ENCODE measurements around the gene HDAC5.
A peak's percentile ranks its signal among the peaks of the same experiment; 100 is the strongest.

DNA sequence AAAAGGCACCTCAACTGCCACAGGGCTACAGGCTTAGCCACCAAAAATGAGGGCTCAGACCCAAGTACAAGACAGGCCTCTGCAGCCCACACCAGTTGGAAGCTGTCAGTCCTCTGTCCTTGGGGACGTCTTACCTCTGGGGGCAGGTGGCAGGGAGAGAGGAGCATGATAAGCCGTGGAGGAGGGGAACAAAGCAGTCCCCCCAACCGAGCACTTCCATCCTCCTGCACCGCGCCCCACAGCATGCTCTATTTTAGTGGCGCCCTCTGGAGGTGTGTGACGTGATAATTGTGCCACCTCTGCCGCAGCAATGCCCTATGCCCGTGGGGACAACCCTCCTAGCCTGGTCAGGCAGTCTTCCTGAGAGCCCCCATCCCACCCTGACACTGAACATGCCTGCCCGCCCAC is 39.3 kb downstream of the HDAC5 start:
- TF ChIP-seq, protein P1, sequence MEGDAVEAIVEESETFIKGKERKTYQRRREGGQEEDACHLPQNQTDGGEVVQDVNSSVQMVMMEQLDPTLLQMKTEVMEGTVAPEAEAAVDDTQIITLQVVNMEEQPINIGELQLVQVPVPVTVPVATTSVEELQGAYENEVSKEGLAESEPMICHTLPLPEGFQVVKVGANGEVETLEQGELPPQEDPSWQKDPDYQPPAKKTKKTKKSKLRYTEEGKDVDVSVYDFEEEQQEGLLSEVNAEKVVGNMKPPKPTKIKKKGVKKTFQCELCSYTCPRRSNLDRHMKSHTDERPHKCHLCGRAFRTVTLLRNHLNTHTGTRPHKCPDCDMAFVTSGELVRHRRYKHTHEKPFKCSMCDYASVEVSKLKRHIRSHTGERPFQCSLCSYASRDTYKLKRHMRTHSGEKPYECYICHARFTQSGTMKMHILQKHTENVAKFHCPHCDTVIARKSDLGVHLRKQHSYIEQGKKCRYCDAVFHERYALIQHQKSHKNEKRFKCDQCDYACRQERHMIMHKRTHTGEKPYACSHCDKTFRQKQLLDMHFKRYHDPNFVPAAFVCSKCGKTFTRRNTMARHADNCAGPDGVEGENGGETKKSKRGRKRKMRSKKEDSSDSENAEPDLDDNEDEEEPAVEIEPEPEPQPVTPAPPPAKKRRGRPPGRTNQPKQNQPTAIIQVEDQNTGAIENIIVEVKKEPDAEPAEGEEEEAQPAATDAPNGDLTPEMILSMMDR (conservative IDR thresholded peaks at IDR 0.05; ENCODE audit: low read length): peak; percentile 58
- TF ChIP-seq EZH2phosphoT487 (IDR thresholded peaks at IDR 0.05; ENCODE audit: borderline replicate concordance): no peak

All from Loucy (cell line).